Measurements from ENCODE around the gene TNFRSF11A.

The TNFRSF11A gene

DNA sequence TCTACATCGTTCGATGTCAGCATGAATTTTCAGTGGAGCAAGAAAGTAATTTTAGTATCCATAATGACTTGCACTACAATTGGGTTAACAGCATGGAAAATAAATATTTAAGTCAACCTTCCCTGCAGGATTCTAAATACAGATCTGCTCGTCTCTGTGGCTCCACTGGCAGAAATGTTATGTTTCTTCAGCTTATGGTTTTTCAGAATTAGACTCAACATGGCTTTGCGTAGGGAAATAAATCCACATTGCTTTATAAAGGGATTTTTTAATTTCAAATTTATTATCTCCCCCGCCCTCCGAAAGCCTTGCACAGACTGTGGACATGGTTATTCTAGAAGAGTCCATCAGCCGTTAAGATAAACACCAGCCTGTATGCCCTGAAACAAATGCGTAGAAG, 18.2 kb downstream of the TNFRSF11A start:
- Histone ChIP-seq H3K9ac (ENCODE audit: low read length) (no peak overlapping the region), H3K4me1 (ENCODE audit: low read length) (no peaks in the 10 kb centered on the region), H3K27me3 (replicated peaks; ENCODE audit: insufficient read depth, low read length) (no peaks in the 10 kb centered on the region), H3K9me2 (replicated peaks; ENCODE audit: insufficient read depth, low read length) (no peaks in the 10 kb centered on the region), H3K27ac (ENCODE audit: low read length) (no peak overlapping the region), H3K36me3 (replicated peaks; ENCODE audit: insufficient read depth, low read length) (no peaks in the 10 kb centered on the region; the same call in 1 of the 2 replicates), H3K79me2 (ENCODE audit: low read length) (no peaks in the 10 kb centered on the region), H3K4me3 (ENCODE audit: low read length) (no peak overlapping the region), H2AFZ (ENCODE audit: low read length) (no peak overlapping the region), H3F3A (ENCODE audit: insufficient read depth, low read length) (no peaks in the 10 kb centered on the region), H3K4me2 (ENCODE audit: low read depth, low read length) (no peak overlapping the region), H3K9me3 (replicated peaks; ENCODE audit: insufficient read depth, low read length) (no peaks in the 10 kb centered on the region), H4K20me1 (ENCODE audit: insufficient read depth, low read length) (no peaks in the 10 kb centered on the region)
- no peak for DNase-seq
- no peak for TF ChIP-seq EZH2phosphoT487 (IDR thresholded peaks at IDR 0.05; ENCODE audit: low read length)
- TF ChIP-seq, protein P1, sequence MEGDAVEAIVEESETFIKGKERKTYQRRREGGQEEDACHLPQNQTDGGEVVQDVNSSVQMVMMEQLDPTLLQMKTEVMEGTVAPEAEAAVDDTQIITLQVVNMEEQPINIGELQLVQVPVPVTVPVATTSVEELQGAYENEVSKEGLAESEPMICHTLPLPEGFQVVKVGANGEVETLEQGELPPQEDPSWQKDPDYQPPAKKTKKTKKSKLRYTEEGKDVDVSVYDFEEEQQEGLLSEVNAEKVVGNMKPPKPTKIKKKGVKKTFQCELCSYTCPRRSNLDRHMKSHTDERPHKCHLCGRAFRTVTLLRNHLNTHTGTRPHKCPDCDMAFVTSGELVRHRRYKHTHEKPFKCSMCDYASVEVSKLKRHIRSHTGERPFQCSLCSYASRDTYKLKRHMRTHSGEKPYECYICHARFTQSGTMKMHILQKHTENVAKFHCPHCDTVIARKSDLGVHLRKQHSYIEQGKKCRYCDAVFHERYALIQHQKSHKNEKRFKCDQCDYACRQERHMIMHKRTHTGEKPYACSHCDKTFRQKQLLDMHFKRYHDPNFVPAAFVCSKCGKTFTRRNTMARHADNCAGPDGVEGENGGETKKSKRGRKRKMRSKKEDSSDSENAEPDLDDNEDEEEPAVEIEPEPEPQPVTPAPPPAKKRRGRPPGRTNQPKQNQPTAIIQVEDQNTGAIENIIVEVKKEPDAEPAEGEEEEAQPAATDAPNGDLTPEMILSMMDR (IDR thresholded peaks at IDR 0.05; ENCODE audit: low read length) = no peak
- TF ChIP-seq EZH2 (optimal IDR thresholded peaks at IDR 0.05; ENCODE audit: low read depth, low read length) = no peak

GRCh38 chr18:62345909-62346308, 20.8 kb downstream of the TNFRSF11A start:
- Histone ChIP-seq H3K9me2 (replicated peaks; ENCODE audit: insufficient read depth, low read length) (no peaks in the 10 kb centered on the region), H3K4me2 (ENCODE audit: low read depth, low read length) (no peak overlapping the region), H3K4me3 (ENCODE audit: low read length) (no peak overlapping the region), H3F3A (ENCODE audit: insufficient read depth, low read length) (no peaks in the 10 kb centered on the region), H3K79me2 (ENCODE audit: low read length) (no peaks in the 10 kb centered on the region), H3K27me3 (replicated peaks; ENCODE audit: insufficient read depth, low read length) (no peaks in the 10 kb centered on the region), H3K4me1 (ENCODE audit: low read length) (no peaks in the 10 kb centered on the region), H3K9me3 (replicated peaks; ENCODE audit: insufficient read depth, low read length) (no peaks in the 10 kb centered on the region), H2AFZ (ENCODE audit: low read length) (no peak overlapping the region), H4K20me1 (ENCODE audit: insufficient read depth, low read length) (no peaks in the 10 kb centered on the region), H3K27ac (ENCODE audit: low read length) (no peak overlapping the region), H3K36me3 (replicated peaks; ENCODE audit: insufficient read depth, low read length) (no peaks in the 10 kb centered on the region; the same call in 1 of the 2 replicates), H3K9ac (ENCODE audit: low read length) (no peak overlapping the region)
- TF ChIP-seq EZH2phosphoT487 (IDR thresholded peaks at IDR 0.05; ENCODE audit: low read length) (no peak), EZH2 (optimal IDR thresholded peaks at IDR 0.05; ENCODE audit: low read depth, low read length) (no peak)
- TF ChIP-seq, protein P1 (IDR thresholded peaks at IDR 0.05; ENCODE audit: low read length) = no peak
- no peak for DNase-seq

- no peak overlapping the region for H3K27ac ChIP-seq (ENCODE audit: low read length)
- no peaks in the 10 kb centered on the region for H3K4me1 ChIP-seq (ENCODE audit: low read length)
- TF ChIP-seq EZH2phosphoT487 (IDR thresholded peaks at IDR 0.05; ENCODE audit: low read length) = no peak
- no peaks in the 10 kb centered on the region for H3F3A ChIP-seq (ENCODE audit: insufficient read depth, low read length)
- H3K36me3 ChIP-seq (replicated peaks; ENCODE audit: insufficient read depth, low read length) = no peaks in the 10 kb centered on the region; the same call in 1 of the 2 replicates
- no peak overlapping the region for H3K4me2 ChIP-seq (ENCODE audit: low read depth, low read length)
- H3K27me3 ChIP-seq (replicated peaks; ENCODE audit: insufficient read depth, low read length) = no peaks in the 10 kb centered on the region
- no peaks in the 10 kb centered on the region for H3K9me2 ChIP-seq (replicated peaks; ENCODE audit: insufficient read depth, low read length)
- H2AFZ ChIP-seq (ENCODE audit: low read length) = no peak overlapping the region
- no peak overlapping the region for H3K9ac ChIP-seq (ENCODE audit: low read length)
- H3K4me3 ChIP-seq (ENCODE audit: low read length) = no peak overlapping the region
- DNase-seq = no peak
- no peaks in the 10 kb centered on the region for H3K79me2 ChIP-seq (ENCODE audit: low read length)
- H3K9me3 ChIP-seq (replicated peaks; ENCODE audit: insufficient read depth, low read length) = no peaks in the 10 kb centered on the region
- H4K20me1 ChIP-seq (ENCODE audit: insufficient read depth, low read length) = no peaks in the 10 kb centered on the region
Observed at GRCh38 chr18:62346333-62347088, 21.4 kb downstream of the TNFRSF11A start.

GRCh38 chr18:62347089-62347506, 22.0 kb downstream of the TNFRSF11A start:
- Histone ChIP-seq H3K4me1 (ENCODE audit: low read length) (no peaks in the 10 kb centered on the region), H3K4me3 (ENCODE audit: low read length) (no peak overlapping the region), H3K9me3 (replicated peaks; ENCODE audit: insufficient read depth, low read length) (no peaks in the 10 kb centered on the region), H4K20me1 (ENCODE audit: insufficient read depth, low read length) (no peaks in the 10 kb centered on the region), H3K36me3 (replicated peaks; ENCODE audit: insufficient read depth, low read length) (no peaks in the 10 kb centered on the region; the same call in 1 of the 2 replicates), H3K9me2 (replicated peaks; ENCODE audit: insufficient read depth, low read length) (no peaks in the 10 kb centered on the region), H3K4me2 (ENCODE audit: low read depth, low read length) (no peak overlapping the region), H3K79me2 (ENCODE audit: low read length) (no peaks in the 10 kb centered on the region), H3K27ac (ENCODE audit: low read length) (no peak overlapping the region), H3K9ac (ENCODE audit: low read length) (no peak overlapping the region), H3K27me3 (replicated peaks; ENCODE audit: insufficient read depth, low read length) (no peaks in the 10 kb centered on the region), H2AFZ (ENCODE audit: low read length) (no peak overlapping the region), H3F3A (ENCODE audit: insufficient read depth, low read length) (no peaks in the 10 kb centered on the region)
- no peak for TF ChIP-seq EZH2 (optimal IDR thresholded peaks at IDR 0.05; ENCODE audit: low read depth, low read length)
- no peak for TF ChIP-seq EZH2phosphoT487 (IDR thresholded peaks at IDR 0.05; ENCODE audit: low read length)
- TF ChIP-seq, protein P1 (IDR thresholded peaks at IDR 0.05; ENCODE audit: low read length) = no peak
- no peak for DNase-seq

Data from MM.1S (cell line).